Ammon's horn (tissue), 1 donor: ENCODE measurements around the gene SOS2.
"Not testable (repeated sequence)": the region's sequence is repeated elsewhere in the genome, so short reads cannot be mapped to it uniquely, and the experiment has no call there.

Source experiments
- DNase-seq: peaks from one replicate; pipeline ENCODE4 v3.0.0-alpha.2; 2016; ENCODE audit warnings: low spot score

SOS2 gene

GRCh38 chr14:50085570-50086320 lies 145.6 kb downstream of the SOS2 start:
- DNase-seq = peak; percentile 24

GRCh38 chr14:50084666-50085065 lies 146.7 kb downstream of the SOS2 start:
- DNase-seq = no peak

GRCh38 chr14:50083467-50084337 lies 147.7 kb downstream of the SOS2 start:
- no peak for DNase-seq

- no peak for DNase-seq
Measured at GRCh38 chr14:50082784-50083466, 148.5 kb downstream of the SOS2 start.

- DNase-seq = no peak
Measured at GRCh38 chr14:50082308-50082742, 149.1 kb downstream of the SOS2 start.

- not testable (repeated sequence) for DNase-seq
Measured at GRCh38 chr14:50079103-50079502, 152.3 kb downstream of the SOS2 start.

GRCh38 chr14:50073663-50074062 lies 157.7 kb downstream of the SOS2 start:
- DNase-seq = not testable (repeated sequence)

GRCh38 chr14:50072395-50072794 lies 159.0 kb downstream of the SOS2 start:
- DNase-seq = no peak

- DNase-seq = no peak
Measured at GRCh38 chr14:50070840-50071548, 160.4 kb downstream of the SOS2 start.

- no peak for DNase-seq
Measured at GRCh38 chr14:50070230-50070629, 161.1 kb downstream of the SOS2 start.

GRCh38 chr14:50069325-50069724 lies 162.1 kb downstream of the SOS2 start:
- DNase-seq = no peak

GRCh38 chr14:50068496-50068895 lies 162.9 kb downstream of the SOS2 start:
- DNase-seq = no peak

- no peak for DNase-seq
Measured at GRCh38 chr14:50067723-50068495, 163.5 kb downstream of the SOS2 start.
